WI38 (cell line): ENCODE measurements around the gene OIT3.

ENCODE experiments used
- H3K4me3 ChIP-seq: 2 replicates; pipeline ENCODE4 v1.5.1; 2011; ENCODE audit warnings: low read depth, mild to moderate bottlenecking, control low read depth, low read length
- TF ChIP-seq, protein P1 (sequence below): IDR thresholded peaks from 2 replicates; pipeline ENCODE4 v1.5.1; 2012; ENCODE audit warnings: low read depth, mild to moderate bottlenecking, control low read depth, low read length

The OIT3 gene

DNA sequence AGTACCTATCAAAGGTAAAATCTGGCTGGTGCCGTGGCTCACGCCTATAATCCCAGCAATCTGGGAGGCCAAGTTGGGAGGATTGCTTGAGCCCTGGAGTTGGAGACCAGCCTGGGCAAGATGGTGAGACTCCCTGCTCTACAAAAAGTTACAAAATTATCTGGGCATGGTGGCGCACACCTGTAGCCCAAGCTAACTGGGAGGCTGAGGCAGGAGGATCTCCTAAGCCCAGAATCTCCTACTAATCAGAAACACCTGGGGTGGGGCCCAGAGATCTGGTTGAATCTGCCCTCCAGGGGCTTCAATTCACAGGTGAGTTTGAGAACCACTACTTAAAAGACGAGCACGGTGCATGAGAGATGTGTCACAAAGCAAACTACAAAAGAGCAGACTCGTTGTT, 58.6 kb downstream of the OIT3 start:
- TF ChIP-seq, protein P1, sequence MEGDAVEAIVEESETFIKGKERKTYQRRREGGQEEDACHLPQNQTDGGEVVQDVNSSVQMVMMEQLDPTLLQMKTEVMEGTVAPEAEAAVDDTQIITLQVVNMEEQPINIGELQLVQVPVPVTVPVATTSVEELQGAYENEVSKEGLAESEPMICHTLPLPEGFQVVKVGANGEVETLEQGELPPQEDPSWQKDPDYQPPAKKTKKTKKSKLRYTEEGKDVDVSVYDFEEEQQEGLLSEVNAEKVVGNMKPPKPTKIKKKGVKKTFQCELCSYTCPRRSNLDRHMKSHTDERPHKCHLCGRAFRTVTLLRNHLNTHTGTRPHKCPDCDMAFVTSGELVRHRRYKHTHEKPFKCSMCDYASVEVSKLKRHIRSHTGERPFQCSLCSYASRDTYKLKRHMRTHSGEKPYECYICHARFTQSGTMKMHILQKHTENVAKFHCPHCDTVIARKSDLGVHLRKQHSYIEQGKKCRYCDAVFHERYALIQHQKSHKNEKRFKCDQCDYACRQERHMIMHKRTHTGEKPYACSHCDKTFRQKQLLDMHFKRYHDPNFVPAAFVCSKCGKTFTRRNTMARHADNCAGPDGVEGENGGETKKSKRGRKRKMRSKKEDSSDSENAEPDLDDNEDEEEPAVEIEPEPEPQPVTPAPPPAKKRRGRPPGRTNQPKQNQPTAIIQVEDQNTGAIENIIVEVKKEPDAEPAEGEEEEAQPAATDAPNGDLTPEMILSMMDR = no peak
- no peak overlapping the region for H3K4me3 ChIP-seq

DNA sequence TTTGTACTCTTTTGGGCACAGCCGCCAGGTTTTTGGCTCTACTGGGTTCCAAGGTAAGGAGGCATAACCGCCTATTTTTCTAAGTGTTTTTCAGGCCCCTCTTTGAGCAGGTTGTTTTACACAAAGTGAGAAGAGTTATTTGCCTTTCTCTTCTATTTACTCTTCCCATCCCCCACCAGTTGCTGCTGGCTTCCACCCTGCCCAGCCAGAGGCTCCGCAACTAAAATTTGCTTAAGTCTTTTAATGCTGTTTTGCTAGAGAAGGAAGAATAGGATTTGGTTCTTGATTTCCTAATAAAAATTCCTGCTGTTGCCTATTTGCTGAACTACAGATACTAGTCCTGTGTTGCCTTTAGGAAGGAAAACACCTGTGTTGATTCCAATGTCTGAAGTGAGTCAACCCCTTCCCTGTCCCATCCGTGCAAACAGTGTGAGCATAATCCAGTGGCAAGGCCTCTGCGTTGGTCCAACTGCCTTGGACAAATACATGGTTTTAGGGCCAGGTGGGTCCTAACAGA, 59.2 kb downstream of the OIT3 start:
- TF ChIP-seq, protein P1 = no peak
- H3K4me3 ChIP-seq = no peak overlapping the region

DNA sequence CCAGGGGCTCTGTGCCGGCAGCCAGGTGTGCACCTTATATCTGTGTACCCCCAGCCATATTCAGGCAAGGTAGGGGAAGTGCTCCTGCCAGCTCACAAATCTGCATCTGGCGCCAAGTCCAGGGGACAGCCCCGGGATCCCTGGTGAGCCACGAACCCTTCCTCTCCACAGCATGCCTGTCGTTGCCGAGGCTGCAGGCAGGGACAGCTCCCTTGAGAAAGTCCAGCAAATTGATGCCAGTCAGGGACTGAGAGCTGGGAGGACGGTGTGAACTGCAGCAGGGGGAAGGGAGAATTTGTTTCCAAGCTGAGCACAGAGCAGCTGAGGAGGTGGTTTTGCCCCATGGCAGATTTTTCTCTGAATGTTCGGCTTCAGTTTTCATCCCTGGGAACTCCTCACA, 60.1 kb downstream of the OIT3 start:
- TF ChIP-seq, protein P1 = no peak
- H3K4me3 ChIP-seq = no peak overlapping the region

DNA sequence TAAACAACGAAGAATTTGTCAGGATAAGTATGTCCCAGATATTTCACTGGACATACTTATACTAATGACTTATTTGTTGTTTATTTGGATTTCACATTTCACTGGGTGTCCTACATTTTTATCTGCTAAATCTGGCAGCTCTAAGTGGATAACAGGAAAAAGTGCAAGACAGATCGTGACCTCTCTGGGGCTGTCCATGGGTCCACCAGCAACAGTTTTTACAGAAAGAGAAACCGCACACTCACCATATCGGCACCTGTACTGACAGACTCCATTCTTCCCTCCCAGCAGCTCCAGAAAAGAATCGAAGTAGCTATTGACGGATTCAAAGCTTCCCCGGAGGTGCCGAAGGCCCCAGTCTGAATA, 60.7 kb downstream of the OIT3 start:
- TF ChIP-seq, protein P1 = no peak
- no peak overlapping the region for H3K4me3 ChIP-seq

DNA sequence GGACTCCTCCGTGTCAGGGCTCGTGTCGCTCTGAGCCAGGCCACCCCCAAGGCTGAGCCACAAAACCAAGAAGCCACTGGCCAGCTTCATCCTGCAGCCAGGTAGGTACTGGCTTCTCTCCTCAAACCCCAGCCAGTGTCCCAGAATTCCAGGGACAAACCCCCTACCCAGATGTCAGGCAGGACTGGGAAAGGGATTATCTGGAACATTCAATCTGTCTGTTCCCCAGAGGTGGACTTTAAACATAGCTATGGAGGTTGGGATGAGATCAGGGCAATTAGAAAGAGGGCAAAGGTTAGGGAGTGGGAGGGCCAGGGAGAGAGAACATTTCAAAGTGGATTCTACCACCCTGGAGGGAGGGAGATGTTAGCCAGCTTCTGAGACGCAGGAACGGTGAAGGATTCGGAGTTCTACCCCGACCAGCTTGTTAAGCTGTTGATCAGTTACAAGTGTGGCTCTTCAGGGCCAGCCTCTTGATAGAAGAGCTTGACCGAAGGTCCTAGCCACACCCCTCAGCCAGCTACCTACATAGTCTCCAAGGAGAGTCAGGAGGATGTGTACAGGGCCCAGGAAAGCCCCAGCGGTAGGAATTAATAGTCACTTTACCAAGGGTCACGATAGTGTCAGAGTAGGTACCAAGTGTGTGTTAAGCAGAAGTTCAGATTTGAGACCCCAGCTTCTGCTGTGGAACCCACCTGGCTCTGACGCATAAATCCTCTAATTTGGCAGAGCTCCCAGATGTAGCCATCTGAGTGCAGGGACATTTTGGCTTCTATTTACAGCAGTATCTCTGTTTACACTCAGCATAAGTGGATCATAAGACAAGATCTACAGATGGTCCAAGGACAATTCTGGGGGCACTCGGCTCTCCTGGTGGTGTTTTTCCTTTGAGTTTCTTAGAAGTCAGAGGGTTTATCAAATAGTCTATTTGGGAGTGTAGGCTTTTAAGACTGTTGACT, 61.3 kb downstream of the OIT3 start, which contains the start of gene PLA2G12B:
Gene PLA2G12B (minus strand): TSS at position 211 of the 959 bp plus-strand sequence. CDS start 121 bp downstream, at position 90.
- H3K4me3 ChIP-seq = no peak within 1 kb of the TSS

DNA sequence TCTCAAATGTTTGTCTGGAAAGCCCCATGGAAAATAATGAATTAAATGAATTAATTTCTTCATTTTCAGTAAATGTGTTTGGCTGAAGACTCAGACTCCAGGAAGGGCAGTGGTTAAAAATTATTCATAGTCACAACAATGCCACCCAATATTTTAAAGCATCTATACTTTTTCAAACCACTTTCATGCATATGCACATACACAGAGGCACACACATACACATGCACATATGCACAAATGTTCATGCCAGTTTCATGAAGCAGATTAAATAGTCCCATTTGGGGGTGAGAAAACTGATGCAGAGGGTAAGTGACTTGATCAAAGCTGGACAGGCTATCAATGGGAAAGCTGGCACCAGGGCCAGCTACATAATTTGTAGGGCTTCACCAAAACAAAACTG, 62.5 kb downstream of the OIT3 start:
- TF ChIP-seq, protein P1 = no peak
- no peak overlapping the region for H3K4me3 ChIP-seq

More for the DNA sequence above, 61.3 kb downstream of the OIT3 start, which contains the start of gene PLA2G12B:
- TF ChIP-seq, protein P1 = no peak

DNA sequence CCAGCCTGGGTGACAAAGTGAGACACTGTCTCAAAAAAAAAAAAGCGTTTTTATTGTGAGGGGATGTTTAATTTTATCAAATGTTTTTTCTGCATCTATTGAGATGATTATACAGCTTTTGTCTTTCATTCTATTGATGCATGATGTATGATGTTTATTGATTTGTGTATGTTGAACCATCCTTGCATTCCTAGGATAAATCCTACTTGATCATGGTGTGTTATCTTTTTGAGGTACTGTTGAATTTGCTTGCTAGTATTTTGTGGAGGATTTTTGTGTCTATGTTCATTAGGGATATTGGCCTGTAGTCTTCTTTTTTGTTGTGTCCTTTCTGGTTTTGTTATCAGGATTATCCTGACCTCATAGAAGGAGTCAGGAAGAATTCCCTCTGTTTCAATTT, 83.3 kb downstream of the OIT3 start:
- TF ChIP-seq, protein P1 = no peak

More for the DNA sequence above, 83.3 kb downstream of the OIT3 start:
- no peak overlapping the region for H3K4me3 ChIP-seq
